Esophagus (tissue), 2 donors: ENCODE measurements around the gene PSMB7. TPM values are rescaled to one million over a fixed set of nuclear protein-coding genes. Genes with fewer than 3 reads are reported as not detected.

Experiments used
- H3K27ac ChIP-seq, 2 donors: one replicate each; pipeline ENCODE4 v1.5.1; 2013; ENCODE audit warnings: low read depth in 2 of 2, mild to moderate bottlenecking in 2 of 2, inconsistent platforms in 1 of 2, low read length in 1 of 2, moderate library complexity in 1 of 2
- H3K27me3 ChIP-seq, 2 donors: one replicate each; pipeline ENCODE4 v1.6.1; 2013; ENCODE audit warnings: low read length in 2 of 2, control low read depth in 1 of 2, mild to moderate bottlenecking in 1 of 2; ENCODE audit not compliant: insufficient read depth in 2 of 2, control insufficient read depth in 1 of 2
- H3K36me3 ChIP-seq, 2 donors: one replicate each; pipeline ENCODE4 v1.6.1; 2013; ENCODE audit warnings: low read length in 1 of 2; ENCODE audit not compliant: control insufficient read depth in 2 of 2, insufficient read depth in 2 of 2
- H3K4me1 ChIP-seq, 2 donors: one replicate each; pipeline ENCODE4 v1.6.1; 2013; ENCODE audit warnings: low read length in 1 of 2; ENCODE audit not compliant: control insufficient read depth in 2 of 2, insufficient read depth in 2 of 2
- H3K4me3 ChIP-seq, 2 donors: one replicate each; pipeline ENCODE4 v1.5.1; 2013; ENCODE audit warnings: low read length in 2 of 2, mild to moderate bottlenecking in 2 of 2, low read depth in 1 of 2, moderate library complexity in 1 of 2
- H3K9me3 ChIP-seq, 2 donors: one replicate each; pipeline ENCODE4 v1.6.1; 2013; ENCODE audit warnings: mild to moderate bottlenecking in 2 of 2, low read depth in 1 of 2, low read length in 1 of 2, moderate library complexity in 1 of 2; ENCODE audit not compliant: control insufficient read depth in 2 of 2, insufficient read depth in 1 of 2
- WGBS, 2 donors: extraction: QIAGEN DNeasy Blood & Tissue Kit; methylation state at CpG; one replicate each; pipeline ENCODE4 v1.1.7; 2013; 5-methylcytosine and 5-hydroxymethylcytosine counted together
- polyA plus RNA-seq, 2 donors: library from polyadenylated mRNA; stranded (reverse); fragments of 200-250 nt; gene quantifications; one replicate each; pipeline ENCODE4 v1.2.3, GENCODE V29; 2013
- donor health status: healthy with polysubstance abuse.
- donor health status: Bipolar disorder and iron deficiency.

Gene PSMB7
- polyA plus RNA-seq, 2 donors: 137 to 190 TPM

- Histone ChIP-seq H3K27ac (no peak overlapping the region), H3K4me1 (peaks cover 0 to 4% of the 10 kb centered on the region in 2 donors), H3K4me3 (no peak overlapping the region), H3K36me3 (peaks cover 3 to 7% of the 10 kb centered on the region in 2 donors), H3K27me3 (no peaks in the 10 kb centered on the region), H3K9me3 (no peaks in the 10 kb centered on the region)
- 83 to 87% methylated on average over 8 of the region's 8 CpGs for WGBS, 2 donors
Measured at GRCh38 chr9:124398191-124398935, 16.9 kb downstream of the PSMB7 start.

GRCh38 chr9:124395826-124396225, 19.4 kb downstream of the PSMB7 start:
- no peak overlapping the region for H3K27ac ChIP-seq
- H3K36me3 ChIP-seq: peaks cover 0 to 7% of the 10 kb centered on the region in 2 donors
- WGBS, 2 donors: 85 to 87% methylated on average over 4 of the region's 4 CpGs
- no peak overlapping the region for H3K4me3 ChIP-seq
- no peaks in the 10 kb centered on the region for H3K27me3 ChIP-seq
- H3K9me3 ChIP-seq: no peaks in the 10 kb centered on the region
- H3K4me1 ChIP-seq: peaks cover 4 to 7% of the 10 kb centered on the region in 2 donors

- Histone ChIP-seq H3K9me3 (no peaks in the 10 kb centered on the region), H3K4me3 (no peak overlapping the region), H3K36me3 (peaks cover 0 to 7% of the 10 kb centered on the region in 2 donors), H3K27me3 (no peaks in the 10 kb centered on the region), H3K27ac (no peak overlapping the region), H3K4me1 (peaks cover 4 to 6% of the 10 kb centered on the region in 2 donors)
- WGBS, 2 donors: 79% methylated on average over 3 of the region's 3 CpGs
Measured at GRCh38 chr9:124394596-124394995, 20.6 kb downstream of the PSMB7 start.

GRCh38 chr9:124394167-124394566, 21.1 kb downstream of the PSMB7 start:
- WGBS, 2 donors: 80 to 87% methylated on average over 2 of the region's 2 CpGs
- H3K4me3 ChIP-seq: no peak overlapping the region
- no peaks in the 10 kb centered on the region for H3K9me3 ChIP-seq
- H3K4me1 ChIP-seq: peaks cover 4% of the 10 kb centered on the region in 2 donors
- H3K27ac ChIP-seq: no peak overlapping the region
- no peaks in the 10 kb centered on the region for H3K27me3 ChIP-seq
- H3K36me3 ChIP-seq: peaks cover 0 to 5% of the 10 kb centered on the region in 2 donors

DNA sequence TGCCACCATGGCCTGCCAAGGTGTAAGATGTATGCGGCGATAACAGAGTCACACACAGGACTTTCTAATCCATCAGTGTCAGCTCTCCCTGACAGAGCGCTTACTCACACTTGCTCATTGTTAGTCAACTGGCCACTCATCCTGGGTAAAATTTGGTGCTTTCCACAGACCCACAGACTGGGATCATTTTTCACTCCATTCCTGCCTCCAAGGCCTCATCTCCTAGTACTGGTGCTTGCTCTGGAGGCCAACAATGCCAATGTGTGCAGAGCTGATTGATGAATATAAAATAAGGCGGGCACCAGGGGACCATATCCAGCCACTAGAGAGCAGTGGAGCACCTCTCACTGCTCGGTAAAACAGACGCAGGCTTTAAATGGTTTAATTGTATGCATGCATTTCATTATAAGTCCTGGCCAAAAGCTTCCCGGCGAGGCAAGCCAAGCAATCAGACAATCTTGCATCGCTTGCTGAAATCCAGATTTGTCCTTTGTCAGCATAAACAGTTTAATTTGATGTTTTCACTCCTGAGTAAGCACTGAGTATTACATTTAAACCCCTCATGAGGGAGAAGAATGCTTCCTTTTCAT, 22.3 kb downstream of the PSMB7 start:
- no peaks in the 10 kb centered on the region for H3K9me3 ChIP-seq
- no peaks in the 10 kb centered on the region for H3K27me3 ChIP-seq
- no peak overlapping the region for H3K4me3 ChIP-seq
- H3K36me3 ChIP-seq: peaks cover 0 to 4% of the 10 kb centered on the region in 2 donors
- peaks cover 4 to 8% of the 10 kb centered on the region in 2 donors for H3K4me1 ChIP-seq
- WGBS, 2 donors: 39 to 49% methylated on average over 9 of the region's 9 CpGs
- peak overlapping the region in 1 of 2 donors; percentile 24 for H3K27ac ChIP-seq

DNA sequence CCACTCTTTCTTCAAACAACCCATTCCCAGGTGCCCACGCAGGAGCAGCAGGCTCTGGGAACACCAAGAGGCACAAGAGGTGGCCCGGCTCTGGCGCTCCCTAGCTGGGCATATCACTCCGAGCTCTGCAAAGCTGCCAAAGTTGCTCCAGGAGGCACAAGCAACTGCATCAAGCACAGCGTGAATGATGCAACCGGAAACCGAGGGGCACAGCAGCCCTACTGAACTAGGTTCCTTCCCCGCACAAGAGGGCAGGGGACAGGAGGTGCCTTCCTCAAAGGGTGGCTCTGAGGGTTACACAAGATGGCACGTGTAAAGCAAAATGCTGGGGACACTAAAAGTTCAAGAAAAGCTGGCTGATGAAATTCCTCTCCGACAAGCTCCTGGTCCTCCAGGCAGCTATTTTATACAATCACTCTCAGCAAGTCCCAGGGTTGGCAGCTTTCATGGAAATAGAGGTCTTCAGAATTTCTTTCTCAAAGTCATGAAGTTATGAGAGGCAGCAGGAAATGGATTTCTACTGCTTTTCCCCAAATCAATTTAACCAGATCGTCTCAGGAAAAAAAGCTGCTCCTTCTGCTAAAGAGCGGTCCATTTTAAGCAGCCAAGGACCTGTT, 22.9 kb downstream of the PSMB7 start:
- 79 to 83% methylated on average over 12 of the region's 12 CpGs for WGBS, 2 donors
- Histone ChIP-seq H3K27ac (peak overlapping the region in 1 of 2 donors; percentile 24), H3K36me3 (peaks cover 0 to 4% of the 10 kb centered on the region in 2 donors), H3K27me3 (no peaks in the 10 kb centered on the region), H3K9me3 (no peaks in the 10 kb centered on the region), H3K4me1 (peaks cover 4 to 8% of the 10 kb centered on the region in 2 donors), H3K4me3 (no peak overlapping the region)

DNA sequence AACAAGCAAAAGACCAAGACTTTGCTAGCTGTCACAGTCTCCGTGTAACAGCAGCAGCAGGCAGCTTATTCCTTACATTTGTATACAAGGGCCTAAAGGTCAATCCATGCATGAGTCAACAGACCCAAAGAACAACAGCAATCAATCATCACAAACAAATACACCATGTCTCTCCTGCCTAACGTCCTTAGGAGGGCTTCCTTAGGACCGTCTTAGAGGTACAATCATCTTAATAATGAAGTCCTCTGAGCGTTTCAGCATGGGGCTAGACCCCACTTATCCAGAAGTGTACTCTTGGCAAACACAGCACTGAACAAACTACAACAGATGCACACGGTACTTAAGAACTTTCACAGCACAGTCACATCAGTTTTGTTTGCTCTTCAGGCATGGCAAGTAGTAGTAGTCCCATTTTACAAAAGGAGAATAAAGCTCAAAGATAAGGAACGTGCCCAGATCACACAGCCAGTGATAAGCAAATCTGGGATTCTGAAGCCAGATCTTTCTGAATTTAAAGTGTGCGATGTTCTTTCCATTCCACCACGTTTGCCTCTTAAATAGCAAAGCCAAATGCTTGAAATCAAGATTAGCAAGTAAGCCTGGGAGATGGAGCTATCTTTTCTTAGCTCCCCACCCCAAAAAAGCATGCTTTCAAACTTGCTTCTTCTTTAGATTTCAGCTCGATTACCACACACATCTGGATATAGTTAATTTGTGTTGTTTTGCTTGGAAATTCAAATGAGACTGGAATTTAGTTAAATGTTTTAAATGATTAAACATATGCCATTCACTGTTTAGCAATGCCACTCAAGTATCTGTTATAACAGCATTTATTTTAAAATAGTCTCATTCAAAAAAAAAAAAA, 24.2 kb downstream of the PSMB7 start:
- H3K27ac ChIP-seq: no peak overlapping the region
- no peaks in the 10 kb centered on the region for H3K36me3 ChIP-seq
- H3K27me3 ChIP-seq: no peaks in the 10 kb centered on the region
- no peaks in the 10 kb centered on the region for H3K9me3 ChIP-seq
- peaks cover 4 to 8% of the 10 kb centered on the region in 2 donors for H3K4me1 ChIP-seq
- H3K4me3 ChIP-seq: no peak overlapping the region
- WGBS, 2 donors: 58 to 64% methylated on average over 9 of the region's 9 CpGs

GRCh38 chr9:124389146-124389939, 25.9 kb downstream of the PSMB7 start:
- Histone ChIP-seq H3K4me3 (no peak overlapping the region), H3K4me1 (peaks cover 4 to 8% of the 10 kb centered on the region in 2 donors), H3K36me3 (peaks cover 0 to 4% of the 10 kb centered on the region in 2 donors), H3K9me3 (no peaks in the 10 kb centered on the region), H3K27me3 (no peaks in the 10 kb centered on the region), H3K27ac (no peak overlapping the region)
- 80% methylated on average over 7 of the region's 7 CpGs for WGBS, 2 donors
